ENCODE measurements around the gene S100A5. TPM values are rescaled to one million over a fixed set of nuclear protein-coding genes. Genes with fewer than 3 reads are reported as not detected.

The S100A5 gene
- total RNA-seq, 1 experiment from 2014 or later: not detected

- H3K79me2 ChIP-seq (ENCODE audit: low read length): no peaks in the 10 kb centered on the region
- no peaks in the 10 kb centered on the region for H3K4me1 ChIP-seq (ENCODE audit: low read length)
- no peak for DNase-seq
- H3K9me3 ChIP-seq (ENCODE audit: low read length): no peaks in the 10 kb centered on the region
- no peaks in the 10 kb centered on the region for H3K9me2 ChIP-seq (replicated peaks; ENCODE audit: insufficient read depth, low read length)
- no peaks in the 10 kb centered on the region for H4K20me1 ChIP-seq (ENCODE audit: insufficient read depth, low read depth, low read length)
- H3K36me3 ChIP-seq (ENCODE audit: insufficient read depth, low read length): no peaks in the 10 kb centered on the region
- H3K4me2 ChIP-seq (ENCODE audit: low read depth, low read length, poor library complexity, severe bottlenecking): no peak overlapping the region
- H3K27ac ChIP-seq (ENCODE audit: low read length): no peak overlapping the region
- no peak overlapping the region for H2AFZ ChIP-seq (ENCODE audit: low read length)
- H3K9ac ChIP-seq (ENCODE audit: low read length): no peak overlapping the region
- H3K27me3 ChIP-seq (ENCODE audit: low read length): no peaks in the 10 kb centered on the region
- H3K4me3 ChIP-seq (ENCODE audit: low read length): no peak overlapping the region
Observed at GRCh38 chr1:153488731-153489130, 52.0 kb downstream of the S100A5 start.

DNA sequence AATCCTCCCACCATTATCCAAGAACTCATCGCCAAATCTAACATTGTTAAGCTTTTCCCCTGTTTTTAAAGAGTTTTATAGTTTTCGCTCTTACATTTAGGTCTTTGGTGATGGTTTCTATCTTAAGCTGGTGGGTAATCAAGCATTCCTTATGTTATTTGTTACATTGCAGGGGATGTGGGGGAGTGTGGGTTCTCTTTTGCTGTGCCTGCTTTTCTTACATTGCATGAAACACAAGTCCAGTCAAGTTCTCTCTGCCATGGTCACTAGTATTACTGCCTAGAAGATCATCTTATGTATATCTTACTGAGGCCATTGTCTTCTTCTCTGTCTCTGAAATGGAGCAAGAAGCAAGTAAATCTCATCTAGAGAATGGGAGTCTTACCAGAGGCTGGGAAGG, 53.0 kb downstream of the S100A5 start:
- H4K20me1 ChIP-seq (ENCODE audit: insufficient read depth, low read depth, low read length): no peaks in the 10 kb centered on the region
- H3K79me2 ChIP-seq (ENCODE audit: low read length): no peaks in the 10 kb centered on the region

More for the DNA sequence above, 53.0 kb downstream of the S100A5 start:
- Histone ChIP-seq H3K4me2 (ENCODE audit: low read depth, low read length, poor library complexity, severe bottlenecking) (no peak overlapping the region), H3K27me3 (ENCODE audit: low read length) (no peaks in the 10 kb centered on the region), H2AFZ (ENCODE audit: low read length) (no peak overlapping the region), H3K4me3 (ENCODE audit: low read length) (no peak overlapping the region), H3K27ac (ENCODE audit: low read length) (no peak overlapping the region), H3K9me3 (ENCODE audit: low read length) (no peaks in the 10 kb centered on the region), H3K36me3 (ENCODE audit: insufficient read depth, low read length) (no peaks in the 10 kb centered on the region), H3K9me2 (replicated peaks; ENCODE audit: insufficient read depth, low read length) (no peaks in the 10 kb centered on the region), H3K4me1 (ENCODE audit: low read length) (no peaks in the 10 kb centered on the region), H3K9ac (ENCODE audit: low read length) (no peak overlapping the region)
- no peak for DNase-seq

Other genes with a start within 250 kb of the S100A5 start
- not detected in 2 replicates for gene PGLYRP3, start 228.0 kb downstream of the S100A5 start, total RNA-seq (2014; rRNA removed; shearing (Covaris generic); ENCODE audit: low replicate concordance)
- gene PGLYRP4, start 192.1 kb downstream of the S100A5 start, total RNA-seq (2014; rRNA removed; shearing (Covaris generic); ENCODE audit: low replicate concordance): not detected in 2 replicates
- gene S100A9, start 183.1 kb downstream of the S100A5 start, total RNA-seq (2014; rRNA removed; shearing (Covaris generic); ENCODE audit: low replicate concordance): not detected in 2 replicates
- not detected in 2 replicates for gene S100A12, start 165.3 kb downstream of the S100A5 start, total RNA-seq (2014; rRNA removed; shearing (Covaris generic); ENCODE audit: low replicate concordance)
- not detected in 2 replicates for gene S100A8, start 149.9 kb downstream of the S100A5 start, total RNA-seq (2014; rRNA removed; shearing (Covaris generic); ENCODE audit: low replicate concordance)
- gene S100A7A, start 124.4 kb downstream of the S100A5 start, total RNA-seq (2014; rRNA removed; shearing (Covaris generic); ENCODE audit: low replicate concordance): not detected in 2 replicates
- not detected in 2 replicates for gene S100A7, start 80.3 kb downstream of the S100A5 start, total RNA-seq (2014; rRNA removed; shearing (Covaris generic); ENCODE audit: low replicate concordance)
- gene S100A6, start 4.9 kb downstream of the S100A5 start, total RNA-seq (2014; rRNA removed; shearing (Covaris generic); ENCODE audit: low replicate concordance): 26.8 and 43.3 TPM in 2 replicates
- 1.2 TPM in 1 of 2 replicates, not detected in the other for gene S100A4, start 4.9 kb upstream of the S100A5 start, total RNA-seq (2014; rRNA removed; shearing (Covaris generic); ENCODE audit: low replicate concordance)
- not detected in 2 replicates for gene S100A3, start 8.3 kb upstream of the S100A5 start, total RNA-seq (2014; rRNA removed; shearing (Covaris generic); ENCODE audit: low replicate concordance)
- not detected in 2 replicates for gene S100A2, start 24.9 kb upstream of the S100A5 start, total RNA-seq (2014; rRNA removed; shearing (Covaris generic); ENCODE audit: low replicate concordance)
- gene S100A16, start 72.2 kb upstream of the S100A5 start, total RNA-seq (2014; rRNA removed; shearing (Covaris generic); ENCODE audit: low replicate concordance): not detected in 2 replicates
- gene S100A14, start 75.4 kb upstream of the S100A5 start, total RNA-seq (2014; rRNA removed; shearing (Covaris generic); ENCODE audit: low replicate concordance): not detected in 2 replicates
- 13.4 and 21.5 TPM in 2 replicates for gene S100A13, start 86.6 kb upstream of the S100A5 start, total RNA-seq (2014; rRNA removed; shearing (Covaris generic); ENCODE audit: low replicate concordance)
- gene S100A1, start 87.5 kb upstream of the S100A5 start, total RNA-seq (2014; rRNA removed; shearing (Covaris generic); ENCODE audit: low replicate concordance): 15.9 and 18.9 TPM in 2 replicates
- gene CHTOP, start 93.1 kb upstream of the S100A5 start, total RNA-seq (2014; rRNA removed; shearing (Covaris generic); ENCODE audit: low replicate concordance): 62.1 and 64.6 TPM in 2 replicates
- gene SNAPIN, start 117.8 kb upstream of the S100A5 start, total RNA-seq (2014; rRNA removed; shearing (Covaris generic); ENCODE audit: low replicate concordance): 46.2 and 54.3 TPM in 2 replicates
- gene ILF2, start 130.1 kb upstream of the S100A5 start, total RNA-seq (2014; rRNA removed; shearing (Covaris generic); ENCODE audit: low replicate concordance): 146 and 178 TPM in 2 replicates
- gene NPR1, start 137.8 kb upstream of the S100A5 start, total RNA-seq (2014; rRNA removed; shearing (Covaris generic); ENCODE audit: low replicate concordance): not detected in 2 replicates
- gene INTS3, start 187.1 kb upstream of the S100A5 start, total RNA-seq (2014; rRNA removed; shearing (Covaris generic); ENCODE audit: low replicate concordance): 36.3 and 65.4 TPM in 2 replicates
- gene SLC27A3, start 234.5 kb upstream of the S100A5 start, total RNA-seq (2014; rRNA removed; shearing (Covaris generic); ENCODE audit: low replicate concordance): 4.4 and 18.1 TPM in 2 replicates

Data from Karpas-422 (cell line).